HK-2 (cell line): Measurements from ENCODE around the gene TCF4.

Source experiments
- DNase-seq: peaks from one replicate; pipeline ENCODE4 v3.0.0-alpha.2; 2018; ENCODE audit not compliant: unreplicated experiment

Gene TCF4

DNA sequence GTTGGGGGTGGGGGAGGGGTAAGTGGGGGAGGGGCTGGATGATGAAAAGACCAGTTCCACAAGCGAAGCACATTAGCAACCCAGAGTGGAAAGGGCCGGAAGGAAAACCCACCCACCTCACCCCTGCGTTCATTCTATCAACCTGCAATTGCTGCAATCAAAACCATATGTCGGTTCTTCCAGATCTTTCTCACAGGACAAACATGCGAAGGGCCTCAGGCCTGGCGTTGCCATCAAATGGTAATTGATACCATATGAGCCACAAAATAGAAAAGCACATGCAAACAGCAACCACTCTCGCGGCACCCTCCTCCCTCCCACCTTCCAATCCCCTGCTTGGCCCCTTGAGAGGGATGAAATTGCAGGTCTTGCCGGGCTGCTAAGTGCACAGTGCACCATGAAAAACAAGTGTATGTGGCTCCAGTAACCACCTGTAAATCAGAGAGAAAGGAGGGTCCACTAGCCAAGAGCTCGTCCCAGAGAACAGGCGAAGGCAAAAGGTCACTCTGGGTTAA, 287.5 kb downstream of the TCF4 start:
- DNase-seq: no peak

DNA sequence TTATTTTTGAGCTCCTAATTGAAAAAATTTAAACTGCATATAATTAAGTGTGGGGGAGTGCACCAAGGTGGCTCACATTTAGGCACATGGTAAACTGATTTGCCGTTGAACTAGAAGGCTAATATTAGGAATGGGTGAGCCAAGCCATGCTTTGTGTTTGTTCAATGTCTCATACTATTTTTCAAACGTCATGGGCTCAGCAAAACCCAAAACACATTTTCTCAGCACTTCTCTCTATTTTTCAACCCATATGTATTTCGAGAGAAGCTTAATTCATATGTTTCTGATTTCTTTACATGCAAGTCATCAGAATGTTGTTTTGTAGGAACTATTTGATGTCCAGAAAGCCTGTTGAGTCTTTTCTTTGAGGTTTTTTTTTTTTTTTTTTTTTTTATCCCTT, 291.2 kb downstream of the TCF4 start:
- DNase-seq: no peak

DNA sequence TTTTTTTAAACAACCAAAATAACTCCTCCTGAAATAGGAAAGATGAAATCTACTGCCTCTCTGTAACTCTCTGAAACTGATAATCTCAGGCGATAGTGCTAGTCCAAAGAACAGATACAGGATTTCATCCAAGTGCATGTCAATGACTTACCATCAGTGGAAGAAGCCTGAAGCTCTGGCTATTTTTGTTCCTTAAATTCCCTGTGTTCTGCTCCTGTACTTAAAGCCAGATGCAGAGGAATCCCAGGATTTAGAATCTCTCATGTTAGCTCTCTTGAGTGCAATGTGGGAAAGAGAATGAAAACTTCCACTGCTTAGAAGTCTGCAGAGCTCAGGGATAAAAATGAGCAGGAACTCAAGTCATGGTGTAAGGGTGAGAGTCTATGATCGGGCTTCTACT, 291.9 kb downstream of the TCF4 start:
- no peak for DNase-seq

DNA sequence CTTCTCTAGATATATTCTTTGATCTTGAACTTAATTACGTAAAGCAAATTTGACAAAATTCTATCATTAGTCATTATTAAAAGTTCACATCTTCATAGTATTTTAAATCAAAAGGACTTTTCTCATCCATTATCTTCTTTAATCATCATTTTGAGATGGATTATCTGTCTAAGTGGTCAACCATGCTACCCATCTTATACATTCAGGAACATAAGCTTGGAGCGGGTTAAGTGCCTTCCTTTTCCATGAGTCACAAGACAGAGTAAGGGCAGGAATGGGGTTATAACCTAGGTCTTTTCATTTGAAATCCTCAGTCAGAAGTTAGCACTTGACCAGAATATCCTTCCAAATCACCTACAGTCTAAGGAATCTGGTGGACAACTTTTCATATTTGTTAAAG, 297.1 kb downstream of the TCF4 start:
- DNase-seq: no peak

DNA sequence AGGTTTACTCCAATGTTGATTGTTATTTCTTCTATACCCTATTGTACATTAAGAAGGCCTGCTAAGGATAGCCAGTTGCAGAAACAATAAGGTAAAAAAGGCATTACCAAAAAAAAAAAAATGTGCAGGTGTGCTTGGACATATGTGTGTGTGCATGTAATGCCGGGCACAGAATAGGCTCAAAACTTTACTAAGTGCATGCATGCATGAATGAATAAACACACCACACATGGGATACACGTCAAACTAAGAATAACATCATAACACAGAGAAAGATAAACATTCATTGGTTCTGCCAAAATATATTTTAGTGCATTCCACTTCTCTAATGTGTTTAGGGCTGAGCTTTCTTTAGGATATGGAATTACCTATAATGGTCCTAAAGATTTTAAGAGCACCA, 298.2 kb downstream of the TCF4 start:
- DNase-seq: no peak

DNA sequence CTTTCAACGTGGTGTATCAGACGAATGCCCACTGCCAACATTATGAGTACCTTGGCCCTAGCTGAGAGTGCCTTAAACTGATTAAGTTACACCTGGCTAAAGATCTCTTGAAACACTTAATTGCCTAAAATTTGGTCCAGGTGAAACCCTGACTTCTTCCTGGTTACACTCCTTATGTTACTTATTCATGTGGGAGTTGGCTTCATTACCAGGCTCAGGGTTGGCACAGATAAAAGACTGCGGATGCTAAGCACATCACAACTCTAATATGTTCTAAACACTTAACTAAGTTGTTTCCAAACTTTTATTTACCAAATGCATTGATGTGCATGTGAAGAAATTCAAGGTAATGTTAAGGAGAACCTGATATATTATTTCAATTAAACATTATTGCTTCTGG, 298.9 kb downstream of the TCF4 start:
- no peak for DNase-seq

DNA sequence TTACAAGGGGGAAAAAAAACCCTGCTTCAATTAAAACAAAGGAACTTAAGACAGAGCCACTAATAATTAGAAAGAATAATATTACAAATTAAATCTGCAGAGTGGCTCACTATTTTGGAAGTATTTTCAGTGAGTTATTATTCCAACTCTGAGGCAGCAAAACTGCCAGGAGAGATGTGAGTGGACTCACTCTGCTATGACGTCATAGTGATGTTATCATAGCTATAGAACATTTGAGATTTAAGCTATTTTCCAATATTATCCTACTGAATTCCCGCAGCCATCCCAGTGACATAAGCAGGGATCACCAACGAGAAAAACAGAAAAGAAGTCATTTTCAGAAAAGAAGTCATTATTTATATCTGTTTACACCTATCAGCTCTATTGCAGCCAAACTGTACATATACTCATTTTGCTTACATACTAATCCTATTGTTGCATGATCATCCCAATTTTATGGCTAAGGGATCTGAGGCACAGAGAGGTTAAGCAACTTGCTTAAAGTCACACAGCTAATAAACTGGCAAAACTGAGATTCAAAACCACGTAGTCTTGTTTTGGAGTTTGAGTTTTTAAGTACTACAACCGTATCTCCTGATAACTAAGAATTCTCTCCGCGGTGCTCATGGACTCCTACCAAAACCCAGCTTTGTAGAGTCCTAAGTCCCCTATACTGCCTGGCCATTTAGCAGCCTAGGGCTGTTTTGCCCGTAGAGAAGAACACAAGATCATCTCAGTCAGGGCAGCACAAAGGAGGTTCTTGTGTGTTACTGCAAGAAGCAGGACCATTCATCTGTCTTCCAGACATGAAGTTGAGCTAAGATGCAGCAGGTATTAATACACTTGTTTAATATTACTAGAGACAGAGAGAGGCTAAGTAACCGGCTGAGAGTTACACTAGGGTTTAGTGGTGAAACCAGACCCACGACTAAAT, 299.8 kb downstream of the TCF4 start:
- DNase-seq: no peak

DNA sequence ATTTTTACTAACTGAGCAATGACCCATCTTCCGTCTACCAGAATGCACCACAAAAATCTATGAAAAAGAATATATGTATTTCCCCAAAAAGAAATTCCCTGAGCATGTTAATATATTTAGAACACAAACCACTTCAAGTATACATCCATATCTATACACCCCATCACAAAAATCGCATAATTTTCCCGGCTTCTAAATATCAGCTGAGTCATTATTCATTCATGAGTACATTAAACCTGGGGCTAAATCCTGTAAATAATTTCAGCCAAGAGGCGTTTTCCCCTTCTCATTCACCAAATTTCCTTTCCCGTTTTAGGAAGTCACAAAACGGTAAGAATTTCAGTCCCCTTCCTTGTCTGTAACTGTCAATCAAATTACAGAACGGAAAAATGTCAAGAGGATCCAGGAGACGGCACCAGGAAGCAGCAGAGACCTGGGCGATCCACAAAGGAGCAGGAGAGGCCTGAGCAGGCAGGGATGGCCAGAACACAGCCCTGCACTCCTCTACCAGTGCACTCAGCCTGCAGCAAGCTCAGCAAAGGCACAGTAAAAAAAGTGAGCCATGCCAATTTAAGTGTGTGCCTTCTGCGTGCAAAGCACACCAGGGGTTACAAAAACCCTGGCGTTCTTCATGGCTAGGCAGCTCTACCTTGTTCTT, 300.7 kb downstream of the TCF4 start:
- no peak for DNase-seq

DNA sequence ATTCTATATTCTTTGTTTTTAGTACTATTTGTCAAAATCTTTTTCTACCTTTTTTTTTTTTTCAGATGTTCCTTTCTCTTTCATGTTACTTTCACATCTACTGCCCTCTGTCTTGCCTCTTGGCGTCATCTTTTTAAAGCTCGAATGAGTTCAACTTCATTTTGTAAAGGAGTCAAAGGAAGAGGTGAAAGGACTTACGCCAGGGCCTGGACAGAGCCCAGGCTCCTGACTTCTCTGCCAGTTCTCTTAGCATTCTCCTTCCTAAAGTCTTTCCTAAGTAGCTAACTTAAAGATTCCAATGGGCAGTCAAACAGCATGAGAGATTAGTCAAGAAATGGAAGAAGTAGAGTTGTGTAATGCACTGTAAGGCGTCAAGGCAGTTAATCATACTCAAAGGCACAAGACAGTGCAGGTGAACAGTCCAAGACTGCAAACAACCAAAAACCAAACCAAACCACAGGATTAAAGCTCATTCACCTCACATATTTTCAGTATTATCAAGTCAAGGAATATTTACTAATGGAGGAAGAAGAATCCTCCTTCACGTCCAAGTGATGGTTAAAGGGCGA, 301.7 kb downstream of the TCF4 start:
- no peak for DNase-seq

DNA sequence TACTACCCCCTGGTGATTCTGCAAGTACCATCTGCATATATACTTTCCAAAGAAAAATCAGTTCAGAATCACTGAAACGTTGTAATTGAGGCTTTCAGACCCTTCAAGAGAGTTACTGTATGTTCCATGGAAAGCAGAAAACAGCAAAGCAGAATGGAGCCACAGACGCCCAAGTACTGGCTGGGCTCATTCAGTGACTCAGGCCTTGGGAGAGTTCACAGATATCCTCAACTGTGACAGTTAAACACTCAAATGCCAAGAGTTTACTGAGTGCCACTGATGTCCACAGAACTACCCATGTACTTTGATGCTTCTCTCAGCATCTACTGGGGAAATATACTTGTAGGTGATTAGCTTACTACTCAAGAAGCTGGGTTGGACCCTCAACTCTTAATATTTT, 303.4 kb downstream of the TCF4 start:
- no peak for DNase-seq

DNA sequence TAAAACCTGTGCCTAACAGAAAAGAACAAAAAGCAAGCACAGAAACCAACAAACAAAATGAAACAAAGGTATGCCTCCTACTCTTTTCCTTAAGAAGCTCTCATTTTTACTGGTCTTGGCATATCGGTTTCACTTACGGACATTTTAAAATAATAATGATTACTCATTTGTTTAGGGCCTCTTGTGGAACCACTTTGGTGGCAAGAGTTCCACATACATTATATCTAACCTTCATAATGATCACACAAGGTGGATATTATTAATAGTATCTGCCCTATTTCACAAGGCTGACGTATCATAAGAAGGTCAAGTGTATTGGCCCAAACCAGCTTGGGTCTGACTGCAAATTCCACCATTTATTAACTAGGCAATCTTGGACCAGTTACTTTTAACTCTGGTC, 304.7 kb downstream of the TCF4 start:
- DNase-seq: no peak

DNA sequence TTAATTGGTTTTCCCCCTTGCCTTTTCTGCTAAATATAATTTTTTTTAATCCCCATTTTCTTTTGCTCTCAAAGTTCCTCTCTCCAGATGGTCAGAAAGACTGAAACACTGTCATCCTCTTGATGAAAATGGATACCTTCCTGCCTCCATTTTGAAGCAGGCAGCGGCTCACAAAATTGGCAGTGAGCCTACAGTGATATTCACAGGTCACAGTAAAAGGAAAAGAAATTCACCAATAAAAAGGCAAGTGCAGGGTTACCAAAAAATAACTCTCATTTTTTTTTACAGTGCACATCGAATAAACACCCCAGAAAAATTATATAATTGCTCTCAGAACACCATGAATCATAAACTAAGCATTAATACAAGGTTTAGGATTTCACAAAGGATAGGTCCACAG, 307.5 kb downstream of the TCF4 start:
- no peak for DNase-seq

DNA sequence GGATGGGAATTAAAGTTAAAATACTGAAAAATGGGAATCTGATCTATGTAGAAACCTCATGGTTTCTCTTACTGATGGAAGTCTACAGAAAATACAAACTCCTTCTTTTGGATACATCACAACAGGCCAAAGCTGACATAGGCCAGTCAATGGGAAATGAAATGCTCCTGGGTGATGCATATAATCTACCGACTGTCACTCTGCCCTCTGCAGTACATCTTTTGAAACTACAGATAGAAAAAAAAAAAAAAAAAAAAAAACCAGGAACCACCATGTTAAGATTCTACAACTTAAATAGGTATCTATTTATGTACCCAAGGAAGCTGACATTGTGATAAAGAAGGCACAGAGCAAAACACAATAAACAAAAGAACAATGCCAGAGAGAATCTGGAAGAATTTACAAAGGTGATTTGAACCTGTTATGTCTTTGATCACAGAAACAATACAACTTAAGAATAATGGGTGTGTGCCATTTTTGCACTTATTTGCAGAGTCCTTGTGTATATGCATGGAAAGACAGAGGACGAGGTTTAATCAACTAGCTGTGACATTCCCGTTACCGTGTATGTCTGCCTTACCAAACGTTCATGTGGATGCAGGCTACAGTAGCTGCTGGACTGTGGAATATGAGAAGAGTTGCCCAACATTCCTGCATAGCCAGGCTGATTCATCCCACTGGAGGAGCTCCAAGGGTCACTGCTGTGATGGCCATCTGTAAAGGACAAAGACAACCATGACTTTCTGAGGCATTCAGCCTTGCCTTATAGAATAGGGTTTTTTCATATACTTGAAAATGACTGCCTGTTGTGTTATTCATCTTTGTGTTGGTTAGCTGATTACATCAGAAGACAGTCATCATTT, 312.7 kb downstream of the TCF4 start:
- DNase-seq: no peak

DNA sequence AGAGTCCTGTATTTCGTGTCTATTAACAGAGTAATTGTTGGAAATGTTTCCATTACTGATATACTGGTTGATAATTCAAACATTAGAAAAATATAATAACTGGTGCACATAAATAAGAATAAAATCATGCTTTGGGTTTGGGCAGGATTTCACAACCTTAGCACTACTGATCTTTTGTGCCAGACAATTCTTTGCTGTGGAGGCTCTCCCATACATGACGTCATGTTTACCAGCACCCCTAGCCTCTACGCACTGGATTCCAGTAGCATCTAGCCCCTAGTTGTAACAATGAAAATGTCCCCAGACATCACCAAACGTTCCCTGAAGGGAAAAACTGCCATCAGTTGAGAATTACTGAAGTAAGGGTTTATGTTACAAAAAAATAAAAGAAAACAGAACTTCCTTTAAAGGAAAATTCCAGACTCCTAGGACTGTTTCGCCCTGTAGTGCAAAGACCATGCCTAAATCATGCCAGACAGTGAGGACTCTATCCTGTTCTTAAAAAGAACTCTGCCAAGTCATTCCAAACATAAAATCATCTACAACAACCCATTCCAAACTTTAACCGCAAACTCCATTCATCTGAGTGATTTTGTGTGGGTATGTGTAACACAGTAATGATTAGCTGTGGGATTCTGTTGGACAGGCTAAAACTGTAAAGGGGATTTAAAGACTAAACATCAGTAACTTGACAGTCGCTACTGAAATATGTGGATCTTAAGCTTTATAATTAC, 315.3 kb downstream of the TCF4 start:
- DNase-seq: no peak

DNA sequence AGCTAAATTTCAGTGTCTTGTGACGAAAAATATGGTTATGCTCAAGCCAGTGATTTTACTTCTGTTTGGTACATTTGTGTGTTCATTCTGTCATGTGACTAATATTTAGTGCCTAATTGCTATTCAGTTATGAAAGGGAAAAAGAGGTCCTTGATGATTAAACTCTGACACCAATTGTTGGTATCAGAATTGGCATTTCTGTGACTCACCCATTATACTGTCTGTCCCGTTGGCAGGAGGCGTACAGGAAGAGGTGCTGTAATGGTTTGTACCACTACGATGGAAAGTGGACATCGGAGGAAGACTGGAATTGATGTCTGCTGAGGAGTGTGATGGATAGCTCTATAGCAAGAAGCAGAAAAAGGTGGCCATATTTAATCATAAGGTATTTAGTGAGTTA, 318.4 kb downstream of the TCF4 start:
- DNase-seq: no peak

DNA sequence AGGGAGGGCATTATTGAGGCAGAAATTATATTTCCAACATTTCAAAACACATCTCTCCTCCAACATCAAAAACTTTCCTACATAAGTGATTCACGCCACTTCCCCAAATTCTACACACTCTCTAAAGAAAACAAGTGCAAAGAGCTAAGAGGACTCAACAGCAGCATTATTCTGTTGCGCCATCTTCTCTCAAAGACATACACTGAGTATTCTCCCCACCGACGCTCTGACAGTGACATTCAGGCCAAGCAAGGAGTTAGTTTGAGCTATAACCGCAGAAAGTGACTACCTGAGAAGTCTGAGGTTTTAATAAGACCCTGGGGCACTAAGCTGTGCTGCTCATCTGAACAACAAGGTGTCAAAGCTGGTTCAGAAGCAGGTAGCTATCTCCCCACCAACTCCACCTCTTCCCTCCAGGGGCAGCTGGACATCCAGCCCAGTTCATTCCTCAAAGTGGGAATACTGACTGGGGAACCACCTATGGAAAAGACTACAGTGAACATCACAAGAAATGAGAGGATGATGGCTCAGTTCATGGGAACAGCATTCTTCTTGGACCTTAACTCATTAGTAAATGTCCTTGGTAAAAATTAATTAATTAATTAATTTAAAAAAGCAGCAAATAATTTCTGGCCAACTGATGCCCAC, 319.2 kb downstream of the TCF4 start:
- DNase-seq: no peak

DNA sequence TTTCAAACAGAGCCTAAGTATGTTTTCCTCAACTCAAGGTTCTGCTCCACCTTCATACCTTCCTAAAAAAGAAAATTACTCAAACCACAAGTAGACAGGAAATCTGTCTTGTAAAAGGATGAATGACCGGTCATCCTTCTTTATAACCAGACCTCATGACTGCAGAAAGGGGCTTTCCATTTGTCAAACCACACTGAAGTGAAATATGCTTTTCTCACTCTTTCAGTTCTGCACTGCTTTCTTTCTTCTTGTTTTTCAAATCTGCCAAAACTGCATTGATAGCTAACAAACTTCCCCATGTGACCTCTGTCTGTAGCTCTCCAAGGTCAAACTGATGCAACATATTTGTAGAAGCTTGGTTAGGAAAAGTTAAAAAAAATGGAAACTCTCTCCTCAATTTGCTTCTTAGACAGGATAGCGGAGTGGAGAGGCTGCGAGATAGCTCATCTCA, 319.8 kb downstream of the TCF4 start:
- DNase-seq: no peak

DNA sequence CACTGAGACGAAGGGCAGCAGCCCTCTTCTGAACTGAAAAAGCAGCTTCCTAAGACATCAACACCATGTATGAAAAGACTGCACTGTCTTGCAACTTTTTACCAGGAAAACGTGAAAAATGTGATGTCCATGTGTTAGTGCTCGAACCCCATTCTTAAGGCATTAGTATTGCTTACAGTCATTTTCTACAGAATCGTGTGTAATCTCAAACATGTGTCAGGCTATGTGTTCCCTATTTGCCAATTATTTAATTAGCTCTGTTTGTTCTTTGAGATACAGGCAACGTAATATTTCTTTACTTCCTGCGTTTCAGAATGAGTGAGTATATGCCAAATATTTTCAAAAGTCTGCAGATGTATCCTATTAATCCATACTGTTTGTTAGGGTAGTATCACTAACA, 321.0 kb downstream of the TCF4 start:
- DNase-seq: no peak

DNA sequence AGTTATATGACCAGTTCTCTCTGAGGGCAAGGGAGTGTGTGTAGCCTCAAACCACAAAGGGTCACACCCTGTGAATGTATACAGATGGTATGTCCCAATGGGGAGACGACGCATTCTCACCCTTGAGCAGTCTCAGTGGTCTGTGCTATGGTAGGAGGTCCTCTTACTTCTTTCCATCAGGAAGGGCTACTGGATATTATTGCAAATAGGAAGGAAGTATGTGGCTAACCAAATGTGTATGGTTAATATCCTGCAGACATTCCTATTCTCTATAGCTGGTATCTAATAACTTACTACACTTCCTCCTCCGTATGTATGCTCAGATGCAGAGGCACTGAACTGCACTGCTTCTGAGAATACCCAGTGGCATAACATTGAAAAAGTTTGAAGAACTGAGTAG, 322.0 kb downstream of the TCF4 start:
- no peak for DNase-seq

DNA sequence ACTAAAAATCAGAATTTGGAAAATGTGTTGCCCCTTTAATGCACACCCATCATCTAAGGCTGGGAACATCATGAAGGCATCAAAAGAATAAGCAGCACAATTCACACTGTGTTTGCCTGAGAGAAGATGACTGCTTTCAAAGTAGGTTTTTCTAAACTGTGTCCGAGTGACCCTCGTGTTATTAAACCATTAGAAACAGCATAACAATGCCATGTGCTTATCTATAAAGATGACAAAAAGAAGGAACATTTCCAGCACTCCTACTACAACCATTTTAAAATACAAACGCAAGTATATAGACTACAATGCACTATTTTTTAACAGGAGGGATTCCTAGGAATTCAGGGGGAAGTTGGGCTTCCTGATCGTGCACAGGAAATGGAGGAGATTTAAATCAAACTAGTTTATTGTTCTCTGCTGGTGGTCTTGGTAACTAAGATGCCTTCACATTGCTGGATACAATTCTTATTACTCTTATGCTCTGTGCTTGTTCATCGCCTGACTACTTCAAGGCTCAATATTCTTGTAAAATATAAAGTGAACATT, 322.8 kb downstream of the TCF4 start:
- DNase-seq: no peak
